Retinal pigment epithelial cell (primary cell): ENCODE measurements around the gene GDI2.

Experiments
- DNase-seq: peaks from one replicate; pipeline ENCODE4 v3.0.0-alpha.2; 2010; ENCODE audit warnings: low read depth
- H3K4me3 ChIP-seq: 2 replicates; pipeline ENCODE4 v1.5.1; 2011; ENCODE audit warnings: mild to moderate bottlenecking, low read length, control low read depth, moderate library complexity
- CTCF ChIP-seq: conservative IDR thresholded peaks from 2 replicates; pipeline ENCODE4 v1.5.1; 2011; ENCODE audit warnings: low read depth, low read length, control low read depth, inconsistent platforms

The GDI2 gene

DNA sequence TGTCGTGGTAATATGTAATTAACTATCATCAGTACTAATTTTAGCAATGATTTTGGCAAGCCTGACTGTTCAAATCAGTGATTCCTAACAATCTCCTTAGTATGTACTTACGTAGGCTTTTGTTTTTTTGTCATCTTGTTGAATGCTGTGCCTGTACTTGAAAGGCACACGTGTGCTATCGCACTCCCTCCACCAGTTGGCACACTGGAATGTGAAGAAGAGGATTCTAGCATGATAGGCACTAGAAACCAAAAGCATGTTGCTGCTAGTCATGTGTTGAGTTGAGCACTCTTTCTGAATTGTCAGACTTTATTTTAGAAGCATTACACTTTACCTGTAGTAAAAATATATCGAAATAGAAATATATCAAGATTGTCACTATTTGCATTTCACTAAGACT lies 69.5 kb downstream of the GDI2 start:
- TF ChIP-seq CTCF: no peak
- no peak for DNase-seq
- H3K4me3 ChIP-seq: no peak overlapping the region

GRCh38 chr10:5742116-5742515 lies 71.1 kb downstream of the GDI2 start:
- DNase-seq: no peak
- H3K4me3 ChIP-seq: no peak overlapping the region
- TF ChIP-seq CTCF: no peak

GRCh38 chr10:5741276-5741675 lies 72.0 kb downstream of the GDI2 start:
- H3K4me3 ChIP-seq: no peak overlapping the region
- TF ChIP-seq CTCF: no peak
- no peak for DNase-seq

DNA sequence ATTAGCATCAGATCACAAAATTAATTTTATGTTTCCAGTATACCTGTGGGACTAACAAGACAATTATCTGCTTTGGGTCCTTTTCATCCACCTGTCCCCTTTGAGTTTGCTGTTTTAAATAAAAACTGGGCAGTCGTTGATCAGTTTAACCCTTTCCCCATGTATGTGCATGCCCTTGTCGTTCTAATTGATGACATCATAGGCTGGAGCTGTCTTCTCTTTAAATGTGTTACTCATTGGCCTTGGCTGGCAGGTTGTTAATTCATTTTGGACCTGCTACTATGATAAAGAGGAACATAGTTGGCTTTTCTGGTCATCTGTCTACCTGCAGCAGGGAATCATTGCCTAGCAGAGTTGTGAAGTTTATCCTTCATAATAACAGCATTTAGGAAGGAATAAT lies 74.8 kb downstream of the GDI2 start:
- DNase-seq: no peak
- no peak overlapping the region for H3K4me3 ChIP-seq
- no peak for TF ChIP-seq CTCF

GRCh38 chr10:5737352-5737751 lies 75.9 kb downstream of the GDI2 start:
- H3K4me3 ChIP-seq: no peak overlapping the region
- peak; percentile 30 for TF ChIP-seq CTCF
- no peak for DNase-seq

- no peak overlapping the region for H3K4me3 ChIP-seq
- TF ChIP-seq CTCF: no peak
- DNase-seq: no peak
Observed at GRCh38 chr10:5736591-5736990, 76.6 kb downstream of the GDI2 start.

DNA sequence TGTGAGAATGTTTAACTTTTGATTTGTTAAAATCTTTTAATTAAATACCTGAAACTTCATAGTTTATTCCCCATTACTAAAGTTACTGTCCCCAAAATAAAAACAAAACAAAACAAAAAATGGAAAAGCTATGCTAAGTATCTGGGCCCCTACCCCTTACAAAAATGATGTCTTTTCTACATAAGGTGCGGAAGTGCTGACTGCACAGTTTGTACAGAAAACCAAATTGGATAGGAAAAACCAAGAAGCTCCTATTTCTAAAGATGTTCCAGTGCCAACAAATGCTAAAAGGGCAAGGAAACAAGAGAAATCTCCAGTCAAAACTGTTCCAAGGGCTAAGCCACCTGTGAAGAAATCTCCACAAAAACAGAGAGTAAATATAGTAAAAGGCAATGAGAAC lies 78.1 kb downstream of the GDI2 start:
- H3K4me3 ChIP-seq: no peak overlapping the region
- DNase-seq: no peak
- TF ChIP-seq CTCF: no peak
